Measurements from ENCODE around the gene DCLK2. TPM values are rescaled to one million over a fixed set of nuclear protein-coding genes. Genes with fewer than 3 reads are reported as not detected.

Gene DCLK2
- total and polyA plus RNA-seq, 9 donors = 4.4 to 9.8 (median 7.2) TPM

DNA sequence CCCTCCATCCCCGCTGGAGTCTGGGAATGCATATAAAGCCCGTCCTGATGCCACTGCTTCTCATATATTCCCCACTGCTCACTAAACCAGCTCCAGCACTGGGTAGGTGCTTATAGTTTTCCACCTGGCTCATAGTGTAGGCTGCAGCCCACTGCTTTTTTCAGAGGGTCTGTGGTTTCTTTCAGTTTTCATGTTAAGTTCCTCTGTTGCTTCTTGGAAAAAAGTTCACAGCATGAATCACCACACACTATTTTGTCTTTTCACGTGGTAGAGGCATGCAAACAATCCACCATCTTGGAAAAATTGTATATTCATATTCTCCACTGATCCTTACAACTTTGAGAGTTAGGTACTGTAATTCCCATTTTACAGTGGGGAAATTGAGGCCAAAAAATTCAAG, 39.4 kb downstream of the DCLK2 start:
- Histone ChIP-seq H3K4me3 (no peak overlapping the region), H3K27ac (no peak overlapping the region), H3K36me3 (no peaks in the 10 kb centered on the region), H3K27me3 (no peaks in the 10 kb centered on the region), H3K9me3 (no peaks in the 10 kb centered on the region), H3K4me1 (ENCODE audit: insufficient read depth) (no peaks in the 10 kb centered on the region)
- no peak for DNase-seq
- TF ChIP-seq, protein P1, sequence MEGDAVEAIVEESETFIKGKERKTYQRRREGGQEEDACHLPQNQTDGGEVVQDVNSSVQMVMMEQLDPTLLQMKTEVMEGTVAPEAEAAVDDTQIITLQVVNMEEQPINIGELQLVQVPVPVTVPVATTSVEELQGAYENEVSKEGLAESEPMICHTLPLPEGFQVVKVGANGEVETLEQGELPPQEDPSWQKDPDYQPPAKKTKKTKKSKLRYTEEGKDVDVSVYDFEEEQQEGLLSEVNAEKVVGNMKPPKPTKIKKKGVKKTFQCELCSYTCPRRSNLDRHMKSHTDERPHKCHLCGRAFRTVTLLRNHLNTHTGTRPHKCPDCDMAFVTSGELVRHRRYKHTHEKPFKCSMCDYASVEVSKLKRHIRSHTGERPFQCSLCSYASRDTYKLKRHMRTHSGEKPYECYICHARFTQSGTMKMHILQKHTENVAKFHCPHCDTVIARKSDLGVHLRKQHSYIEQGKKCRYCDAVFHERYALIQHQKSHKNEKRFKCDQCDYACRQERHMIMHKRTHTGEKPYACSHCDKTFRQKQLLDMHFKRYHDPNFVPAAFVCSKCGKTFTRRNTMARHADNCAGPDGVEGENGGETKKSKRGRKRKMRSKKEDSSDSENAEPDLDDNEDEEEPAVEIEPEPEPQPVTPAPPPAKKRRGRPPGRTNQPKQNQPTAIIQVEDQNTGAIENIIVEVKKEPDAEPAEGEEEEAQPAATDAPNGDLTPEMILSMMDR (IDR thresholded peaks at IDR 0.05) = no peak
- TF ChIP-seq POLR2A (IDR thresholded peaks at IDR 0.05) (no peak), EP300 (IDR thresholded peaks at IDR 0.05) (no peak)
- intact Hi-C loops (cut with DNase I) = no loop called here
- 69 to 74% (median 70%) methylated on average over 3 of the region's 3 CpGs for WGBS, 3 donors

DNA sequence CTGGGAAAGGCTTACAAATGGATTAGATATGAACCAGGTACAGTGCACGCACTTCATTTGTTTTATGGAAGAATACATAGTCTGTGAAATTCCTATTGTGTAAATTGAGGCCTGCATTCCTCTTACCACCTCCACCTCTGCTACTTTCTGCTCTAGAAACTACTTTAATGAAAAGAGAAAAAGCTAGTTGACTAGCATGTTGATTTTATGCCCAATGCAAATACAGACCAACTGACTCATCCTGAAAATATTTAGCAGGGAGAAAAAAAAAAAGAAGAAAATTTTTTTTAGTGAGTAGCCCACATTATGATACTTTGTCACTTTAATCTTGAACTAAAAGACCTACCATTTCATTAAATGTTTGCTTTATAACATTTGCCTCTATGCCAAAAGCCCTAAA, 41.2 kb downstream of the DCLK2 start:
- DNase-seq = no peak
- Histone ChIP-seq H3K27me3 (no peaks in the 10 kb centered on the region), H3K36me3 (no peaks in the 10 kb centered on the region), H3K4me3 (no peak overlapping the region), H3K9me3 (no peaks in the 10 kb centered on the region), H3K4me1 (ENCODE audit: insufficient read depth) (no peaks in the 10 kb centered on the region), H3K27ac (no peak overlapping the region)
- 91 to 100% (median 94%) methylated on average over 1 of the region's 1 CpG for WGBS, 3 donors
- intact Hi-C loops (cut with DNase I) = no loop called here
- TF ChIP-seq, protein P1 (IDR thresholded peaks at IDR 0.05) = no peak
- TF ChIP-seq EP300 (IDR thresholded peaks at IDR 0.05) (no peak), POLR2A (IDR thresholded peaks at IDR 0.05) (no peak)

DNA sequence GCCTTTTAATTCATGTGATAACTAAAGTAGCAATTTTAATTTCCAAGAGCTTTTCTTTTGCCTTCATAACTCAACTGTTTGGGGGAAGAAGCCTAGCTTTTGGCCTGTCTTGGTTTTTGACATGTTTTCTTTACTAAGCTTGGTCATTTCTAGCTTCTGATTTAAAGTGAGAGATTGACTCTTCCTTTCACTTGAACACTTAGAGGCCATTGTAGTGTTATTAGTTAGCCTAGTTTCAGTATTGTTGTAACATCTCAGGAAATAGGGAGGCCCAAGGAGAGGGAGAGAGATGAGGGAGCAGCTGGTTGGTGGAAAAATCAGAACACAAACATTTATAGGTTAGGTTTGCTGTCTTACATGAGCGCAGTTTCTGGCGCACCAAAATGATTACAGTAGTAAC, 44.8 kb downstream of the DCLK2 start:
- no peak overlapping the region for H3K27ac ChIP-seq
- H3K4me3 ChIP-seq = no peak overlapping the region
- no peak for DNase-seq
- 76 to 99% (median 97%) methylated on average over 2 of the region's 2 CpGs for WGBS, 3 donors
- H3K27me3 ChIP-seq = no peaks in the 10 kb centered on the region
- TF ChIP-seq EP300 (IDR thresholded peaks at IDR 0.05) = no peak
- TF ChIP-seq, protein P1 (IDR thresholded peaks at IDR 0.05) = no peak
- TF ChIP-seq POLR2A (IDR thresholded peaks at IDR 0.05) = no peak
- H3K4me1 ChIP-seq (ENCODE audit: insufficient read depth) = no peaks in the 10 kb centered on the region
- no peaks in the 10 kb centered on the region for H3K36me3 ChIP-seq
- no peaks in the 10 kb centered on the region for H3K9me3 ChIP-seq
- intact Hi-C loops (cut with DNase I) = no loop called here

DNA sequence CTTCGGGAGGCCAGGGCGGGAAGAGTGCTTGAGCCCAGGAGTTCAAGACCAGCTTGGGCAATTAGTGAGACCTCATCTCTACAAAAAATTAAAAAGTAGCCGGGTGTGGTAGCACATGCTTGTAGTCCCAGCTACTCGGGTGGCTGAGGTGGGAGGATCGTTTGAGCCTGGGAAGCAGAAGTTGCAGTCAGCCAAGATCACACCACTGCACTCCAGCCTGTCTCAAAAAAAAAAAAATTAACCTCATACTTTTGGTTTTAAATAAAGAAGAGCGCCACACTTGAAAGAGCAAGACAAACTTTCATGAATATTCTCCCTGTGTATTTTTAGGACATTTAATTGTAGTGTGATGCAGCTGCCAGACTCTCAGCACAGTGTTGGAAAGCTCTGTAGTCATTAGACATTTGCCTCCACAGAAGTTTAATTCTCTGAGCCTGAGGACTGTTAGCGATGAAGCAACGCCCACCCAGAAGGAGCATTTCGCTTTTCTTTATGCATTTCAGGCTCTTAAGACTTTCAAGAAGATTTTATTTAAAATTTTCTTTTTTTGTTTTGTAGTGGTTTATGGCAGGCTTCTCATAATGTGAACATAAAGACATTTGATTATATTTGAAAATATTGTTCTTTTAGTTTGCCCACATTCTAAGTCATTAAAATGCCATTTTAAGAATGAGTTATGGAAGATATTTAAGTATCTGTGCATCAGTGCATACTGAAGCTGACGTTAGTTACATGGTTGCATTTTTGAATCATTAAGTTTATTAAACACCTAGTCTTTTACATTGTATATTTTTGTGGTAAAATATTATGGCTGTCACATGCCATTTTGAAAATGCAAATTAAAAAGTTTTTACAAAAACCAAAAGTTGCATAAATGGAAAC, 45.8 kb downstream of the DCLK2 start:
- no peaks in the 10 kb centered on the region for H3K36me3 ChIP-seq
- no peak overlapping the region for H3K27ac ChIP-seq
- H3K9me3 ChIP-seq = no peaks in the 10 kb centered on the region
- intact Hi-C loops (cut with DNase I) = no loop called here
- H3K27me3 ChIP-seq = no peaks in the 10 kb centered on the region
- no peak for DNase-seq
- H3K4me1 ChIP-seq (ENCODE audit: insufficient read depth) = no peaks in the 10 kb centered on the region
- TF ChIP-seq, protein P1 (IDR thresholded peaks at IDR 0.05) = no peak
- TF ChIP-seq POLR2A (IDR thresholded peaks at IDR 0.05) = no peak
- no peak for TF ChIP-seq EP300 (IDR thresholded peaks at IDR 0.05)
- H3K4me3 ChIP-seq = no peak overlapping the region
- WGBS, 3 donors = 84 to 89% (median 86%) methylated on average over 10 of the region's 10 CpGs

Data from ovary (tissue), 9 donors.